Keratinocyte (primary cell): ENCODE data around the gene SAMD4A. TPM values are rescaled to one million over a fixed set of nuclear protein-coding genes. Genes with fewer than 3 reads are reported as not detected.

Source experiments
- DNase-seq: peaks from one replicate; pipeline ENCODE4 v3.0.0-alpha.2; 2011; ENCODE audit warnings: low read depth, missing footprints, low spot score
- FAIRE-seq: peaks from 2 replicates; lab custom pipeline; 2011; peaks lifted over from hg19 to GRCh38; lab: Jason Lieb, UNC
- H2AFZ ChIP-seq: 2 replicates; pipeline ENCODE4 v1.6.0; 2012; ENCODE audit warnings: low read length, control low read depth, inconsistent platforms; ENCODE audit not compliant: control insufficient read depth
- H3K27ac ChIP-seq: 2 replicates; pipeline ENCODE4 v1.5.1; 2011; ENCODE audit warnings: low read length; ENCODE audit not compliant: control insufficient read depth, insufficient read depth
- H3K27me3 ChIP-seq: 3 replicates; pipeline ENCODE4 v1.6.0; 2011; ENCODE audit warnings: low read length; ENCODE audit not compliant: control insufficient read depth, insufficient read depth; ENCODE audit errors: extremely low read depth
- H3K36me3 ChIP-seq, 2 experiments: 2 replicates in 1 of 2; 3 replicates in 1 of 2; pipeline ENCODE4 v1.5.1; 2011; ENCODE audit warnings: low read length in 2 of 2, mild to moderate bottlenecking in 1 of 2; ENCODE audit not compliant: control insufficient read depth in 2 of 2, insufficient read depth in 2 of 2; ENCODE audit errors: extremely low read depth in 1 of 2
- H3K4me1 ChIP-seq: 3 replicates; pipeline ENCODE4 v1.5.1; 2011; ENCODE audit warnings: low read length; ENCODE audit not compliant: control insufficient read depth, insufficient read depth; ENCODE audit errors: extremely low read depth
- H3K4me2 ChIP-seq: 3 replicates; pipeline ENCODE4 v1.6.0; 2011; ENCODE audit warnings: low read depth, low read length; ENCODE audit not compliant: control insufficient read depth, insufficient read depth; ENCODE audit errors: extremely low read depth
- H3K4me3 ChIP-seq, 3 experiments: fragments of 200-600 bp in 1 of 3; sonication (generic) in 1 of 3; 2 replicates in 2 of 3; 3 replicates in 1 of 3; pipeline ENCODE4 v1.5.1; 2011 to 2016; ENCODE audit warnings: low read length in 3 of 3, mild to moderate bottlenecking in 3 of 3, control low read depth in 2 of 3, inconsistent platforms in 1 of 3, low read depth in 1 of 3, mixed read lengths in 1 of 3, mixed run types in 1 of 3, moderate library complexity in 1 of 3; ENCODE audit not compliant: control insufficient read depth in 2 of 3, insufficient read depth in 2 of 3; ENCODE audit errors: extremely low read depth in 1 of 3
- H3K79me2 ChIP-seq: 2 replicates; pipeline ENCODE4 v1.6.0; 2012; ENCODE audit warnings: low read length; ENCODE audit not compliant: control insufficient read depth, insufficient read depth
- H3K9ac ChIP-seq: 3 replicates; pipeline ENCODE4 v1.6.0; 2011; ENCODE audit warnings: low read length; ENCODE audit not compliant: control insufficient read depth, insufficient read depth; ENCODE audit errors: extremely low read depth
- H3K9me1 ChIP-seq: 3 replicates; pipeline ENCODE4 v1.6.0; 2011; ENCODE audit warnings: low read length; ENCODE audit not compliant: control insufficient read depth, insufficient read depth; ENCODE audit errors: extremely low read depth
- H3K9me3 ChIP-seq: 2 replicates; pipeline ENCODE4 v1.5.1; 2012; ENCODE audit warnings: low read depth, low read length; ENCODE audit not compliant: control insufficient read depth
- H4K20me1 ChIP-seq: 3 replicates; pipeline ENCODE4 v1.6.0; 2011; ENCODE audit warnings: low read length; ENCODE audit not compliant: control insufficient read depth, insufficient read depth; ENCODE audit errors: extremely low read depth
- EZH2 ChIP-seq: IDR thresholded peaks from one replicate; pipeline ENCODE4 v1.6.1; 2012; ENCODE audit warnings: inconsistent platforms, mild to moderate bottlenecking, low read length, moderate library complexity
- dilution Hi-C: fragments of 300-500 bp; cut with MboI; formaldehyde crosslinking; loops from one replicate; pipeline ENCODE4 v1.7.0; 2020; ENCODE audit warnings: low sequenced_read_pairs; ENCODE audit not compliant: extremely low pct_ligation_motif_present
- polyA plus RNA-seq, 5 experiments: library from polyadenylated mRNA; depleted of rRNA in 3 of 5; stranded (reverse) in 3 of 5; stranded (forward) in 1 of 5; unstranded in 1 of 5; fragments of >200 nt; gene quantifications; 1 replicate in 1 of 5; 2 replicates in 3 of 5; 3 replicates in 1 of 5; pipeline versions ENCODE4 v1.2.1 to v1.2.3, GENCODE V29; 2011 to 2012; ENCODE audit warnings: missing spikeins in 2 of 5, low read depth in 1 of 5, low replicate concordance in 1 of 5
- TF ChIP-seq, protein P1 (sequence below), 3 experiments: IDR thresholded peaks in 1 of 3; conservative IDR thresholded peaks in 1 of 3; optimal IDR thresholded peaks in 1 of 3; 2 replicates in 2 of 3; 3 replicates in 1 of 3; pipeline versions ENCODE3 to v1.5.1; 2011; ENCODE audit warnings: low read length in 3 of 3, mild to moderate bottlenecking in 3 of 3, moderate library complexity in 2 of 3, control low read depth in 1 of 3, inconsistent platforms in 1 of 3; ENCODE audit not compliant: insufficient read depth in 2 of 3; ENCODE audit errors: extremely low read depth in 1 of 3

Gene SAMD4A
- polyA plus RNA-seq, 1 donor (not counting 4 experiments of a cell fraction or from before 2014, with no cell fraction given), result 16.2 TPM

GRCh38 chr14:54567639-54568561 lies 972 bp downstream of the SAMD4A start:
- Histone ChIP-seq H3K4me1 (peaks cover 40% of the 10 kb centered on the region), H2AFZ (no peak overlapping the region), H3K79me2 (peaks cover 52% of the 10 kb centered on the region), H3K27ac (peak overlapping the region; percentile 78), H3K4me3 (peak overlapping the region; percentile 76 to 91 (median 85)), H3K9ac (peak overlapping the region; percentile 90), H4K20me1 (no peaks in the 10 kb centered on the region), H3K36me3 (peaks cover 4 to 17% of the 10 kb centered on the region in 2 experiments), H3K4me2 (peak overlapping the region; percentile 95), H3K9me3 (no peaks in the 10 kb centered on the region), H3K27me3 (no peaks in the 10 kb centered on the region), H3K9me1 (no peaks in the 10 kb centered on the region)
- dilution Hi-C loops, result no loop called here
- DNase-seq, result no peak
- TF ChIP-seq EZH2, result no peak
- TF ChIP-seq, protein P1, sequence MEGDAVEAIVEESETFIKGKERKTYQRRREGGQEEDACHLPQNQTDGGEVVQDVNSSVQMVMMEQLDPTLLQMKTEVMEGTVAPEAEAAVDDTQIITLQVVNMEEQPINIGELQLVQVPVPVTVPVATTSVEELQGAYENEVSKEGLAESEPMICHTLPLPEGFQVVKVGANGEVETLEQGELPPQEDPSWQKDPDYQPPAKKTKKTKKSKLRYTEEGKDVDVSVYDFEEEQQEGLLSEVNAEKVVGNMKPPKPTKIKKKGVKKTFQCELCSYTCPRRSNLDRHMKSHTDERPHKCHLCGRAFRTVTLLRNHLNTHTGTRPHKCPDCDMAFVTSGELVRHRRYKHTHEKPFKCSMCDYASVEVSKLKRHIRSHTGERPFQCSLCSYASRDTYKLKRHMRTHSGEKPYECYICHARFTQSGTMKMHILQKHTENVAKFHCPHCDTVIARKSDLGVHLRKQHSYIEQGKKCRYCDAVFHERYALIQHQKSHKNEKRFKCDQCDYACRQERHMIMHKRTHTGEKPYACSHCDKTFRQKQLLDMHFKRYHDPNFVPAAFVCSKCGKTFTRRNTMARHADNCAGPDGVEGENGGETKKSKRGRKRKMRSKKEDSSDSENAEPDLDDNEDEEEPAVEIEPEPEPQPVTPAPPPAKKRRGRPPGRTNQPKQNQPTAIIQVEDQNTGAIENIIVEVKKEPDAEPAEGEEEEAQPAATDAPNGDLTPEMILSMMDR (optimal IDR thresholded peaks at IDR 0.05 in 1 of 3, IDR thresholded peaks at IDR 0.05 in 1 of 3, conservative IDR thresholded peaks at IDR 0.05 in 1 of 3; ENCODE audit: extremely low read depth in 1 of 3, insufficient read depth in 2 of 3, low read length in 3 of 3), result no peak
- no peak for FAIRE-seq

GRCh38 chr14:54568821-54569595 lies 2.1 kb downstream of the SAMD4A start:
- DNase-seq (no peak), FAIRE-seq (no peak)
- H3K9ac ChIP-seq, result peak overlapping the region; percentile 90
- H3K4me2 ChIP-seq, result peak overlapping the region; percentile 95
- no peak for TF ChIP-seq EZH2
- TF ChIP-seq, protein P1 (optimal IDR thresholded peaks at IDR 0.05 in 1 of 3, IDR thresholded peaks at IDR 0.05 in 1 of 3, conservative IDR thresholded peaks at IDR 0.05 in 1 of 3; ENCODE audit: extremely low read depth in 1 of 3, insufficient read depth in 2 of 3, low read length in 3 of 3), result no peak
- peaks cover 63% of the 10 kb centered on the region for H3K79me2 ChIP-seq
- dilution Hi-C loops, result no loop called here
- H3K9me3 ChIP-seq, result no peaks in the 10 kb centered on the region
- peaks cover 5 to 26% of the 10 kb centered on the region in 2 experiments for H3K36me3 ChIP-seq
- peaks cover 40% of the 10 kb centered on the region for H3K4me1 ChIP-seq
- H4K20me1 ChIP-seq, result no peaks in the 10 kb centered on the region
- H3K9me1 ChIP-seq, result no peaks in the 10 kb centered on the region
- peak overlapping the region; percentile 94 for H3K27ac ChIP-seq
- H3K4me3 ChIP-seq, result peak overlapping the region; percentile 76 to 91 (median 85)
- H3K27me3 ChIP-seq, result no peaks in the 10 kb centered on the region
- no peak overlapping the region for H2AFZ ChIP-seq
